ENCODE results near the gene GTF2B. TPM values are rescaled to one million over a fixed set of nuclear protein-coding genes. Genes with fewer than 3 reads are reported as not detected.

GTF2B gene
- total and polyA plus RNA-seq, 2 experiments from 2014 or later = 19.8 to 19.9 TPM

- H3K4me3 ChIP-seq = no peak overlapping the region
- TF ChIP-seq EZH2 (IDR thresholded peaks at IDR 0.05; ENCODE audit: low read depth, unreplicated experiment) (no peak), ZNF462 (CRISPR knock-in tag; IDR thresholded peaks at IDR 0.05) (no peak), EZH2phosphoT487 (IDR thresholded peaks at IDR 0.05; ENCODE audit: unreplicated experiment) (no peak), REST (IDR thresholded peaks at IDR 0.05; ENCODE audit: unreplicated experiment) (no peak), JUNB (IDR thresholded peaks at IDR 0.05; ENCODE audit: unreplicated experiment) (no peak), CTCF (conservative IDR thresholded peaks at IDR 0.05; ENCODE audit: low read depth in 2 of 2) (no peak), CREB1 (CRISPR knock-in tag; IDR thresholded peaks at IDR 0.05; ENCODE audit: low read depth) (no peak), STAT1 (IDR thresholded peaks at IDR 0.05; ENCODE audit: unreplicated experiment) (no peak), ZNF331 (CRISPR knock-in tag; IDR thresholded peaks at IDR 0.05; ENCODE audit: low read depth) (no peak), ZNF114 (CRISPR knock-in tag; IDR thresholded peaks at IDR 0.05) (no peak)
- no peak overlapping the region for H3K4me3 Mint-ChIP-seq
- no peaks in the 10 kb centered on the region for H3K9me2 ChIP-seq (ENCODE audit: insufficient read depth)
- DNase-seq (ENCODE audit: low spot score) (no peak), ATAC-seq (no peak)
- H3K4me1 Mint-ChIP-seq = no peaks in the 10 kb centered on the region; the same call in 2 of the 3 replicates
- no peak overlapping the region for H3K4me2 ChIP-seq
- no peaks in the 10 kb centered on the region for H3K27me3 ChIP-seq (ENCODE audit: insufficient read depth)
- peaks cover 58% of the 10 kb centered on the region for H3K36me3 Mint-ChIP-seq (ENCODE audit: low read depth)
- no peak overlapping the region for H3K27ac ChIP-seq (ENCODE audit: low read depth)
- no peaks in the 10 kb centered on the region for H3K27me3 Mint-ChIP-seq (ENCODE audit: insufficient read depth, low read depth, poor library complexity)
- no peak overlapping the region for H2AFZ ChIP-seq
- no peaks in the 10 kb centered on the region for H3K79me2 ChIP-seq (replicated peaks; ENCODE audit: insufficient read depth)
- peaks cover 23% of the 10 kb centered on the region for H3K9me3 Mint-ChIP-seq
- no peak overlapping the region for H3K27ac Mint-ChIP-seq
- no peaks in the 10 kb centered on the region for H4K20me1 ChIP-seq (replicated peaks; ENCODE audit: insufficient read depth)
- no peaks in the 10 kb centered on the region for H3F3A ChIP-seq (replicated peaks; ENCODE audit: low read depth)
- H3K36me3 ChIP-seq (ENCODE audit: insufficient read depth) = peaks cover 28% of the 10 kb centered on the region
- H3K4me1 ChIP-seq (ENCODE audit: insufficient read depth) = no peaks in the 10 kb centered on the region
Measured at GRCh38 chr1:88803444-88803843, 87.9 kb downstream of the GTF2B start.
